SK-N-SH (cell line): ENCODE results near the gene LCE4A.

Source experiments
- EZH2phosphoT487 ChIP-seq: fragments of 200-600 bp; sonication (generic); IDR thresholded peaks from 2 replicates; pipeline ENCODE4 v1.6.1; 2017; ENCODE audit warnings: low read depth, mixed run types, mild to moderate bottlenecking, antibody characterized with exemption, moderate library complexity, borderline replicate concordance
- POLR2AphosphoS5 ChIP-seq: IDR thresholded peaks from 2 replicates; pipeline ENCODE4 v1.6.1; 2012; ENCODE audit warnings: low read depth, low read length
- TF ChIP-seq, protein P1 (sequence below): fragments of 200-600 bp; sonication (generic); IDR thresholded peaks from 2 replicates; pipeline ENCODE4 v1.6.1; 2017; ENCODE audit warnings: antibody characterized with exemption, mild to moderate bottlenecking, moderate library complexity
- TF ChIP-seq, protein P2 (sequence below): IDR thresholded peaks from 2 replicates; pipeline ENCODE4; 2012

DNA sequence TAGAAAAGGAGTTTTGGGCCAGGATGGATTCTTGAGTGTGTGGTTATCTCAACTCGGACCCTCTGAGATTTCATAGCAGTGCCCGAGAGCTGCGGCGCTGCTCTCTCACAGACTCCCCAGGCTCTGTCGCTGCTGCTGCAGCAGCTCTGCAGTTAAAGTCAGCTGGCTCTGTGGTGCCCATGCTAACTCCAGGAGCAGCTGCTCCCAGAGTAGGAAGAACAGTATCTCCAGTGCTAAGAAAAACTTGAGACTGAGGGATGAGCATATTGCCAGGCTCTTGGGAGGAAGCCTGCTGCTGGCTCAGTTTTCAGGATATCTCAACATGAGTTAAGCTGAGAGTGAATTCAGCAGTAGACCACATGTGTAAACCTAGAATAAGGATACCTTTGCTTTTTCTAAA is 40.3 kb upstream of the LCE4A start:
- TF ChIP-seq, protein P1, sequence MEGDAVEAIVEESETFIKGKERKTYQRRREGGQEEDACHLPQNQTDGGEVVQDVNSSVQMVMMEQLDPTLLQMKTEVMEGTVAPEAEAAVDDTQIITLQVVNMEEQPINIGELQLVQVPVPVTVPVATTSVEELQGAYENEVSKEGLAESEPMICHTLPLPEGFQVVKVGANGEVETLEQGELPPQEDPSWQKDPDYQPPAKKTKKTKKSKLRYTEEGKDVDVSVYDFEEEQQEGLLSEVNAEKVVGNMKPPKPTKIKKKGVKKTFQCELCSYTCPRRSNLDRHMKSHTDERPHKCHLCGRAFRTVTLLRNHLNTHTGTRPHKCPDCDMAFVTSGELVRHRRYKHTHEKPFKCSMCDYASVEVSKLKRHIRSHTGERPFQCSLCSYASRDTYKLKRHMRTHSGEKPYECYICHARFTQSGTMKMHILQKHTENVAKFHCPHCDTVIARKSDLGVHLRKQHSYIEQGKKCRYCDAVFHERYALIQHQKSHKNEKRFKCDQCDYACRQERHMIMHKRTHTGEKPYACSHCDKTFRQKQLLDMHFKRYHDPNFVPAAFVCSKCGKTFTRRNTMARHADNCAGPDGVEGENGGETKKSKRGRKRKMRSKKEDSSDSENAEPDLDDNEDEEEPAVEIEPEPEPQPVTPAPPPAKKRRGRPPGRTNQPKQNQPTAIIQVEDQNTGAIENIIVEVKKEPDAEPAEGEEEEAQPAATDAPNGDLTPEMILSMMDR, result no peak
- TF ChIP-seq, protein P2, sequence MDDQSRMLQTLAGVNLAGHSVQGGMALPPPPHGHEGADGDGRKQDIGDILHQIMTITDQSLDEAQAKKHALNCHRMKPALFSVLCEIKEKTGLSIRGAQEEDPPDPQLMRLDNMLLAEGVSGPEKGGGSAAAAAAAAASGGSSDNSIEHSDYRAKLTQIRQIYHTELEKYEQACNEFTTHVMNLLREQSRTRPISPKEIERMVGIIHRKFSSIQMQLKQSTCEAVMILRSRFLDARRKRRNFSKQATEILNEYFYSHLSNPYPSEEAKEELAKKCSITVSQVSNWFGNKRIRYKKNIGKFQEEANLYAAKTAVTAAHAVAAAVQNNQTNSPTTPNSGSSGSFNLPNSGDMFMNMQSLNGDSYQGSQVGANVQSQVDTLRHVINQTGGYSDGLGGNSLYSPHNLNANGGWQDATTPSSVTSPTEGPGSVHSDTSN, result no peak
- TF ChIP-seq EZH2phosphoT487, result no peak
- TF ChIP-seq POLR2AphosphoS5, result no peak
